Coronary artery (tissue), 2 donors: ENCODE results near the gene CMTM4.

Source experiments
- DNase-seq: peaks from one replicate; pipeline ENCODE4 v3.0.0-alpha.2; 2017; ENCODE audit warnings: low spot score
- H3K27ac ChIP-seq, 2 donors: fragments of 200-600 bp; sonication (generic); one replicate each; pipeline ENCODE4 v1.5.1; 2016 to 2019
- H3K4me3 ChIP-seq: fragments of 200-600 bp; sonication (generic); 2 replicates; pipeline ENCODE4 v1.5.1; 2016; ENCODE audit warnings: mild to moderate bottlenecking, moderate library complexity
- TF ChIP-seq, protein P1 (sequence below): fragments of 200-600 bp; sonication (generic); IDR thresholded peaks from one replicate; pipeline ENCODE4 v1.5.1; 2019; ENCODE audit warnings: antibody characterized with exemption

Gene CMTM4

DNA sequence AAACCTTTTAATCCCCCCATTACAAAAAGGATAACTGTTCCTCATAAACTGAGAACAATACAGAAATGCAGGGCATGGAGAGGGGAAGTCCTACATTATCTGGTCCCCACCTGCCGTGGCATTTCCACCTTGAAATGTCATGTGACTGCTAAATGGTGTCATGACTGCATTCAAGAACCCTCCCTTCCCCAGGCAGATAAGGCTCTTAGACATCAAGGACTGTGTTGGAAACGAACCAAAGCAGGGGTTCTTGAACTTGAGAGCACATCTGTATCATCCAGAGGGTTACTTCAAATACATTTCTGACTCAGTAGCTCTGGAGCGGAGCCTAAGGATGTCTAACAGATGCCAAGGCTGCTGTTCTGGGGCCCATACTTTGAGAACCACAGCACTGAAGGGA, 73.7 kb downstream of the CMTM4 start:
- TF ChIP-seq, protein P1, sequence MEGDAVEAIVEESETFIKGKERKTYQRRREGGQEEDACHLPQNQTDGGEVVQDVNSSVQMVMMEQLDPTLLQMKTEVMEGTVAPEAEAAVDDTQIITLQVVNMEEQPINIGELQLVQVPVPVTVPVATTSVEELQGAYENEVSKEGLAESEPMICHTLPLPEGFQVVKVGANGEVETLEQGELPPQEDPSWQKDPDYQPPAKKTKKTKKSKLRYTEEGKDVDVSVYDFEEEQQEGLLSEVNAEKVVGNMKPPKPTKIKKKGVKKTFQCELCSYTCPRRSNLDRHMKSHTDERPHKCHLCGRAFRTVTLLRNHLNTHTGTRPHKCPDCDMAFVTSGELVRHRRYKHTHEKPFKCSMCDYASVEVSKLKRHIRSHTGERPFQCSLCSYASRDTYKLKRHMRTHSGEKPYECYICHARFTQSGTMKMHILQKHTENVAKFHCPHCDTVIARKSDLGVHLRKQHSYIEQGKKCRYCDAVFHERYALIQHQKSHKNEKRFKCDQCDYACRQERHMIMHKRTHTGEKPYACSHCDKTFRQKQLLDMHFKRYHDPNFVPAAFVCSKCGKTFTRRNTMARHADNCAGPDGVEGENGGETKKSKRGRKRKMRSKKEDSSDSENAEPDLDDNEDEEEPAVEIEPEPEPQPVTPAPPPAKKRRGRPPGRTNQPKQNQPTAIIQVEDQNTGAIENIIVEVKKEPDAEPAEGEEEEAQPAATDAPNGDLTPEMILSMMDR, result no peak
- DNase-seq, result peak; percentile 21
- Histone ChIP-seq H3K27ac (no peak overlapping the region), H3K4me3 (no peak overlapping the region)

DNA sequence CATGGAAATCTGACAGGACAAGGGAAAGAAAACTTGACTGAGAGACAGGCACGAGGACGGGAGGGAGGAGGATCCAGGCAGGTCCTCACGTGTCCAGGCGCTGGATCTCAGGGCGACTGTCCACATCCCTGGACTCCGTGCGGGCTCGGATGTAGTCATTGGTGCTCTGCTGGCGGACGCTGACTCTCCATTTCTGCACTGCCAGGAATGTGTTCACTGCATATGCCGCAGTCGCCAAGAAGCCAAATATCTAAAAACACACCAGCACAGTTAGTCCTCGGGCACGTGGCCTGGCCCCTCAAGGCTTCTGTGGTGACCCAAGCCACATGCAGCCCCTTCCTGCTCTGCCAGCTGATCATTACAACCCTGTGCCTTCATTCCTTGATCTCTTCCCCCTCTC, 74.6 kb downstream of the CMTM4 start:
- TF ChIP-seq, protein P1, result no peak
- no peak overlapping the region for H3K4me3 ChIP-seq
- peak; percentile 57 for DNase-seq
- H3K27ac ChIP-seq, result no peak overlapping the region

DNA sequence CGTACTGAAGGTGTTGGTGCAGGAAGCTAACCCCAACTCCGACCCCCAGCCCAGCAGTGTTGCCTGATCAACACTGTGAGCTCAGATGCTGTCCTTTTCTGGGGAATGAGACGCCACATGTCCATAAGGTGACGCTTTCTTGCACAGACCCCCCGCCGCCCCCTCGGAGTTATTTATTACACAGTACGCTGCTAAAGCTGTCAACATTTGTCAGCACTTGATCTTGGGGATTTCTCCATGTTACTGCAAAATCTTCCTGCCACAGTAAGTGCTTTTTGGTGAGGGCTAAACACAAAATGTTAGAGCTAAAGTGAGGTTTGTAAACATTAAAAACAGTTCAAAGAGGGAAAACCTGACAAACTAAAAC, 76.1 kb downstream of the CMTM4 start:
- Histone ChIP-seq H3K27ac (no peak overlapping the region), H3K4me3 (no peak overlapping the region)
- DNase-seq, result no peak
- TF ChIP-seq, protein P1, result no peak

- TF ChIP-seq, protein P1, result no peak
- DNase-seq, result peak; percentile 56
- no peak overlapping the region for H3K27ac ChIP-seq
- no peak overlapping the region for H3K4me3 ChIP-seq
Measured at GRCh38 chr16:66619534-66620428, 76.8 kb downstream of the CMTM4 start.

- DNase-seq, result no peak
- Histone ChIP-seq H3K27ac (peak overlapping the region in 1 of 2 donors; percentile 61), H3K4me3 (no peak overlapping the region)
- TF ChIP-seq, protein P1, result no peak
Measured at GRCh38 chr16:66618588-66619375, 77.8 kb downstream of the CMTM4 start.

GRCh38 chr16:66617728-66618127, 78.8 kb downstream of the CMTM4 start:
- DNase-seq, result no peak
- Histone ChIP-seq H3K4me3 (no peak overlapping the region), H3K27ac (no peak overlapping the region)
- TF ChIP-seq, protein P1, result no peak
